Bronchial epithelial cell (primary cell): Measurements from ENCODE around the gene NPLOC4. TPM values are rescaled to one million over a fixed set of nuclear protein-coding genes. Genes with fewer than 3 reads are reported as not detected.

Experiments used
- DNase-seq: peaks from one replicate; pipeline ENCODE4 v3.0.0-alpha.2; 2010; ENCODE audit warnings: low read depth
- FAIRE-seq: peaks from 2 replicates; lab custom pipeline; 2011; peaks lifted over from hg19 to GRCh38; lab: Jason Lieb, UNC
- H3K27me3 ChIP-seq: 2 replicates; pipeline ENCODE4 v1.5.1; 2011; ENCODE audit warnings: low read length; ENCODE audit not compliant: control insufficient read depth, insufficient read depth
- H3K36me3 ChIP-seq: 2 replicates; pipeline ENCODE4 v1.5.1; 2011; ENCODE audit warnings: low read length; ENCODE audit not compliant: control insufficient read depth, insufficient read depth
- H3K4me3 ChIP-seq: 2 replicates; pipeline ENCODE4 v1.5.1; 2011; ENCODE audit warnings: mild to moderate bottlenecking, low read depth, low read length, control low read depth
- total RNA-seq: library from RNA; depleted of rRNA; stranded (reverse); fragments of >200 nt; gene quantifications from 2 replicates; pipeline ENCODE4 v1.2.1, GENCODE V29; 2014
- TF ChIP-seq, protein P1 (sequence below): IDR thresholded peaks from 2 replicates; pipeline ENCODE4 v1.5.1; 2011; ENCODE audit warnings: mild to moderate bottlenecking, moderate library complexity, low read length, control low read depth, inconsistent platforms; ENCODE audit not compliant: insufficient read depth, severe bottlenecking

The NPLOC4 gene
- total RNA-seq, 1 donor from 2014 or later: 60.0 TPM

DNA sequence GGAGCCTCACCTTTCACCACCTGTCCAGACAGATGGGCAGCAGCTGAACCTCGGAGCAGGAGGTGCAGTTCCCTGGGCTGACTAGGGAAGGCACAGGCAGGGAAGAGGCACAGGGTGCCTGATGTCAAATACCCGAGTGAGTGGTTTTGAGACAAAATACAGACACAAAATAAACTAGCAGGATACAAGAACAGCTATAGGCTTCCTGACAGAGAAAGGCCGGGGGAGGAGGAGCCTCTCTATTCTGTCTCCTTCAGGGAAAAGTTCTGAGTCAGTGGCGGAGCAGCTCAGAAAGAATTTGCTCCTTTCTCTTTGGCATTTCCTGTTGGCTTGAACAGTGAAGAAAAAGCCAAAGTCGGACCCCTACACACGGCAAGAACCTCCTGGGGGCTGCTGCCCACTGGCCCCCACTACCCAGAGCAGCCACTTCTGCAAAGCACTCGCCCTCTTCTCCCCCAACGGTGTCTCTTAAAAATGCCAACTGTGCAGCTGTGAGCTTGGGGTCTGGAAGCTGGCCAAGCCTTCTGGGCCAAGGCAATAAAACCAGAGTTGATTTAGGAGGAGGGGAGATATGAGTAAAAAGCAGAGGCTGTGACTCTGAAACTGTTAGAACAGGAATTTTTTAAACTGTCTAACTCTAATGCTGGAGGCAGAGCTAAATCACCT lies 70.3 kb downstream of the NPLOC4 start:
- FAIRE-seq (no peak), DNase-seq (peak; percentile 84)
- H3K4me3 ChIP-seq: no peak overlapping the region
- H3K36me3 ChIP-seq: peaks cover 25% of the 10 kb centered on the region
- no peaks in the 10 kb centered on the region for H3K27me3 ChIP-seq
- TF ChIP-seq, protein P1, sequence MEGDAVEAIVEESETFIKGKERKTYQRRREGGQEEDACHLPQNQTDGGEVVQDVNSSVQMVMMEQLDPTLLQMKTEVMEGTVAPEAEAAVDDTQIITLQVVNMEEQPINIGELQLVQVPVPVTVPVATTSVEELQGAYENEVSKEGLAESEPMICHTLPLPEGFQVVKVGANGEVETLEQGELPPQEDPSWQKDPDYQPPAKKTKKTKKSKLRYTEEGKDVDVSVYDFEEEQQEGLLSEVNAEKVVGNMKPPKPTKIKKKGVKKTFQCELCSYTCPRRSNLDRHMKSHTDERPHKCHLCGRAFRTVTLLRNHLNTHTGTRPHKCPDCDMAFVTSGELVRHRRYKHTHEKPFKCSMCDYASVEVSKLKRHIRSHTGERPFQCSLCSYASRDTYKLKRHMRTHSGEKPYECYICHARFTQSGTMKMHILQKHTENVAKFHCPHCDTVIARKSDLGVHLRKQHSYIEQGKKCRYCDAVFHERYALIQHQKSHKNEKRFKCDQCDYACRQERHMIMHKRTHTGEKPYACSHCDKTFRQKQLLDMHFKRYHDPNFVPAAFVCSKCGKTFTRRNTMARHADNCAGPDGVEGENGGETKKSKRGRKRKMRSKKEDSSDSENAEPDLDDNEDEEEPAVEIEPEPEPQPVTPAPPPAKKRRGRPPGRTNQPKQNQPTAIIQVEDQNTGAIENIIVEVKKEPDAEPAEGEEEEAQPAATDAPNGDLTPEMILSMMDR: no peak

DNA sequence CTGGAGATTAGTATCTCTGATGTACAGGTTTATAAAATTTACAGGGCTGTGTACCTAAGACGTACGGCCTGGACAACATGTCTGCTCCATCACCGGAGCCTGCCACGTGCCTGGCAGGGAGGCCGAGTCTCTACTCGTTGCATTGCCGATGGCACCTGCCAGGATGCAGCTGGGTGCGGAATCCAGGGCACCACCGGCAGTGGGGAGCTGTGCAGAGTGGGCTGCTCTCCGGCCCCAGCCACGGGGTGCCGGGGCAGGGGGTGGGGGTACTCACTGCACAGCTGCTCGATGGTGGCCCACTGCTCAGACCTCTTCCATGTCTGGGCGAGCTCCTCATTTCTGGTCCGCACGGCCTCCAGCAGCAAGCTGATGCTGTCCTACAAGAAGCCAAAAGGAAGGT lies 71.7 kb downstream of the NPLOC4 start:
- DNase-seq (no peak), FAIRE-seq (no peak)
- TF ChIP-seq, protein P1: no peak
- Histone ChIP-seq H3K27me3 (no peaks in the 10 kb centered on the region), H3K36me3 (peaks cover 16% of the 10 kb centered on the region), H3K4me3 (no peak overlapping the region)

DNA sequence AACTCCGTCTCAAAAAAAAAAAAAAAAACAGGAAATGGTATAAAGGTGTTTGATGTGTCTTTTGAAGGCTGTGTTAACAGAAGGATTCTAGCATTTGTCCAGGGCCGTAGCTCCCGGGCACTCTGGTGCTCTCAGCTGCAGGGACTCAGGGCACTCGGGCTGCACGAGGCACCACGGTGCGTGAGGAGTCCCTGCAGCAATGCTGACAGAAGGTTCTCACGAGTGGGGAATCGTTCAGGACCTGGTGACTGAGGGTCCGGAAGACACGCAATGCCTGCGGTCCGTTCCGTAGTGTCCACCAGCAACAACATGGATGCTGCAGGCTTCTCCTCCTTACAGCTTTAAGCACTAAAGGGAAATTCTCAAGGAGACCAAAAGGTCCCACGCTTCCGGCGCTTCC lies 72.1 kb downstream of the NPLOC4 start:
- H3K4me3 ChIP-seq: no peak overlapping the region
- FAIRE-seq (no peak), DNase-seq (no peak)
- H3K36me3 ChIP-seq: peaks cover 14% of the 10 kb centered on the region
- no peaks in the 10 kb centered on the region for H3K27me3 ChIP-seq
- TF ChIP-seq, protein P1: no peak

DNA sequence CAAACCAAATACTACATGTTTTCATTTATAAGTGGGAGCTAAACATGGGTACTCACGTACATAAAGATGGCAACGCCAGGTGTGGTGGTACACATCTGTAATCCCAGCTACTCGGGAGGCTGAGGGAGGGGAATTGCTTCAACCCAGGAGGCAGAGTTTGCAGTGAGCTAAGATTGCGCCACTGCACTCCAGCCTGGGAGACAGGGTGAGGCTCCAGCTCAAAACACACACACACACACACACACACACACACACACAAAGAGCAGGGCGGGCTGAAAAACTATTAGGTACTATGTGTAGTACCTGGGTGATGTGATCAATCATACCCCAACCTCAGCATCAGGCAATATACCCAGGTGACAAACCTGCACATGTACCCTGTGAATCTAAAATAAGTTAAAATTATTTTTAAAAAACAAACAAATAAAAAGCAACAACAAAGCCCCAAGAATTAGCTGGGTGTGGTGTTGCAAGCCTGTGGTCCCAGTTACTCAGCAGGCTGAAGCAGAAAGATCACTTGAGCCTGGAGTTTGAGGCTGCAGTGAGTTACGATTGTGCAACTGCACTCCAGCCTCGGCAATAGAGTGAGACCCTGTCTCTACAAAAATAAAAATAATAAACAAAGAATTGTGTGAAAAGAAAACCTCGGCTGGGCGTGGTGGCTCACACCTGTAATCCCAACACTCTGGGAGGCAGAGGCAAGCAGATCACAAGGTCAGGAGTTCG lies 72.9 kb downstream of the NPLOC4 start:
- FAIRE-seq (no peak), DNase-seq (peak; percentile 41)
- H3K27me3 ChIP-seq: no peaks in the 10 kb centered on the region
- no peak overlapping the region for H3K4me3 ChIP-seq
- peaks cover 16% of the 10 kb centered on the region for H3K36me3 ChIP-seq
- TF ChIP-seq, protein P1: no peak

DNA sequence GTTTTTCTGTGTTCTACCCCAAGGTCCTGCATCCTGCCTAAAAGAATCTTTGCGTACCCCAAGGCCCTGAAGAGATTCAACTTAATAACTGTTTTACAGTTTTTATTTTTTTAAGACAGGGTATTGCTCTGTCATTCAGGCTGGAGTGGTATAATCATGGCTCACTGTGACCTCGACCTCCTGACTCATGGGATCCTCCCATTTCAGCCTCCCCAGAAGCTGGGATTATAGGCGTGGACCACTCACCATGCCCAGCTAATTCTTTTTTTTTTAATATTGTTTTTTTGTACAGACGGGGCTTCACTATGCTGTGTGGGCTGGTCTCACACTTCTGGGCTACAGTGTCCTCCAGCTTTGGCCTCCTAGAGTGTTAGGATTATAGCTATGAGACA lies 75.4 kb downstream of the NPLOC4 start:
- DNase-seq (no peak), FAIRE-seq (no peak)
- Histone ChIP-seq H3K4me3 (no peak overlapping the region), H3K36me3 (peaks cover 30% of the 10 kb centered on the region), H3K27me3 (no peaks in the 10 kb centered on the region)
- TF ChIP-seq, protein P1: no peak
